Embryonic facial prominence (tissue), 1 donor: ENCODE results near the gene MYADM.

Experiments used
- DNase-seq: peaks from one replicate; pipeline ENCODE4 v3.0.0-alpha.2; 2016; ENCODE audit errors: extremely low spot score

MYADM gene

DNA sequence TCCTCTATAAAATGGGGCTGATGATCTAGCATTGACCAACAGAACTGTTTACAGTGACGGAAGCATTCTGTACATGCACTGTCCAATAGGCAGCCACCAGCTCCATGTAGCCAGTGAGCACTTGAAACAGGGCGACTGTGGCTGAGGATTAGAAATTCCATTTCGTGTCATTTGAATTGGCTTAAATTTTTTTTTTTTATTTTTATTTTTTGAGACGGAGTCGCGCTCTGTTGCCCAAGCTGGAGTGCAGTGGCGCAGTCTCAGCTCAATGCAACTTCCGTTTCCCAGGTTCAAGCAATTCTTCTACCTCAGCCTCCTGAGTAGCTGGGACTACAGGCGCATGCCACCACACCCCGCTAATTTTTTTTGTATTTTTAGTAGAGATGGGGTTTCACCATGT is 17.4 kb downstream of the MYADM start:
- DNase-seq, result no peak

DNA sequence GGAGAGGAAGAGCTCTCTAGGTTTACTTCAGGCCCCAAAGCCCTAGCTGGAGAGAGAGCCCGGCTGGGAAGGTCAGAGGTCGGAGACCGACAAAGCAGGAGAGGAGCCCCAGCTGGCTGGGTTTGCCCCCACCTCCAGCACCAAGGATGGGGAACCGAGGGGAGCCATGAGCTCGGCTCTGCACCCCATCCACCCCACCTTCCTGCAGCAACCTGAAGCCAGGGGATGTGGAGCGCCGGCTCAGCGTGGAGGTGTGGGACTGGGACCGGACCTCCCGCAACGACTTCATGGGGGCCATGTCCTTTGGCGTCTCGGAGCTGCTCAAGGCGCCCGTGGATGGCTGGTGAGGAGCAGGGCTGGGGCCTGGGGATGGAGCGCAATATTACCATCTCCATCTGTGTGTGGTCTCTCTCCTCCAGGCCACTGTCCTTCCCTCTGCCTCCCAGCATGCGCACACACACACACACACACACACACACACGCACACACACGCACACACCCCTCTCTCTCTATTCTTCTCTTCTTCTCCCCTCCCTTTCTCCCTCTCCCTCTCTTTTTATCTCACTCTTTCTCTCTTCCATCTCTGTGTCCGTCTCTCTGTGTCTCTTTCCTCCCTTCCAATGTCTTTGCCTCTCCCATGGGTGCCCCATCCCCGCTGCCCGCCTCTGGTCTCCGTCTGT is 24.8 kb downstream of the MYADM start:
- DNase-seq, result no peak

DNA sequence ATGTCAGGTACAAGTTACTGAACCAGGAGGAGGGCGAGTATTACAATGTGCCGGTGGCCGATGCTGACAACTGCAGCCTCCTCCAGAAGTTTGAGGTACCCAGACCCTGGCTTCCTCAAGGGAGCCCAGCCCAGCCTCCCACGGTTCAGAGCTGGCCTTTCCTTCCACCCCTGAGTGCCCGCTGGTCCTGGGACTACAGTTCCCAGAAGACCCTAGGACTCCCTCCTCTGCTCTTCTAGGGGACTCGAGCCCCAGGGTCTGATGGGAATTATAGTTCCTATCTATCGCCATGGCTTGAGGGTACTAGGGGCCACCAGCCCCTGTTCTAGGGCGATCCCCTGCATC is 25.3 kb downstream of the MYADM start:
- no peak for DNase-seq

DNA sequence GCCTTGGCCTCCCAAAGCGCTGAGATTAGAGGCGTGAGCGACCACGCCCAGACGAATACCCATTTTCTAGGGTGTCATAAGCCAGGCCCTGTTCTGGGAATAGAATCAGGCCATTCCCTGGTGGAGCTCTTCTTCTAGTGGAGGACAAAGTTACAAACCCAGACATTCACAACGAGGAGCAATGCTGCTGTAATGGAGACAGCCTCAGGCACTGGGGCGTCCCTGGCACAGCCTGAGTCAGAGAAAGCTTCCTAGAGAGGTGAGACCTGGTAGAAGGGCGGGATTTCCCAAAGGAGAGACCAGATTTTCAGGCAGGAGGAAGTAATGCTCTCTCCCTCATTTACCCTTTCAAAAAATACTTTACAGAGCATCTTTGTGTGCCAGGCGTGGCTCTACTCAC is 27.0 kb downstream of the MYADM start:
- no peak for DNase-seq

DNA sequence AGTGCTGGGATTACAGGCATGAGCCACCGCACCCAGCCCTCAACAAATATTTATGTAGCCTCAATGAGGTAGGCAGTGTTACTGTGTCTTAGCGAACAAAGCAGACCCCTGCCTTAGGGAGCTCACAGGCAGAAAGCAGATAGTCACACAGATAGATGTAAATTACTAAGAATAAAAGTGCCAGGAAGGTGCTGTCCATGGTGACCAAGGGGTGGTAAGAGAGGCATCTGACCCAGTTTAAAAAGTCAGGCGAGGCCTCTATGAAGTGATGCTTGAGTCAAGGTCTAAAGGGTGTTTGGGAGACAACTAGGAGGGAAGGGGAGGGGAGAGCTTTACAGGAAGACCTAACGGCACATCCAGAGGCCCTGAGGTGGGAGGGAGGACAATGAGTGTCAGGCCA is 29.0 kb downstream of the MYADM start:
- no peak for DNase-seq

DNA sequence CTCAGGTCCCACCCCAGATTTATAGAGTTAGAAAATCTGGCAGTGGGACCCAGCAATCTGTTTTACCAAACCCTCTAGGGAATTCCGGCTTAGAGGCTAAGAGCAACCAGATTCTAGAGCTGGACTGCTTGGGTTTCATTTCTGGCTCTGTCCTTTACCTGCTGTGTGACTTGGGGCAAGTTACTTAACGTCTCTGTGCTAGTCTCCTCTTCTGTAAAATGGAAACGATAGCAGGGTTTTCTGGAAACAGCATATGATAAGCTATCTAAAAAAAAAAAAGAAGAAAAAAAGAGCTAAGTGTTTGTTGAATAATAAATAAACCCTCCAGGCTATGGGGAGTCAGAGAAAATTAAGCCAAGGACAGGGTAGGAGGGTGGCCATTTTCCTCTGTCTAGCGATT is 29.8 kb downstream of the MYADM start:
- no peak for DNase-seq

DNA sequence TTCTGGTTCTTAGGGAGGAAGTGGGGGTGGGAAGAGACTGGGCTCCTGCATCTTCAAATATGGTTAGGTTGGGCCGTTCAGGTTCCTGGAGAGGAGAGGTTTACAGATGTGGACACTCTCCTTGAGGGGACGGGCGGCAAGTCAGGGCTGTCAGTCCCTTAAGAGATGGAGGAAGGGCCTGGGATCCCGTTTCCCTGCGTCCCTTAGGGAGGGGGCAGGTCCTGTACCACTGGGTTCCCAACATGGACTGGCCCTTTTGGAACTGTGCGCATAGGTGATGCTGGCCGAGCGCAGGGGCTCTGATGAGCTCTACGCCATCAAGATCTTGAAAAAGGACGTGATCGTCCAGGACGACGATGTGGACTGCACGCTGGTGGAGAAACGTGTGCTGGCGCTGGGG is 30.5 kb downstream of the MYADM start:
- DNase-seq, result no peak

DNA sequence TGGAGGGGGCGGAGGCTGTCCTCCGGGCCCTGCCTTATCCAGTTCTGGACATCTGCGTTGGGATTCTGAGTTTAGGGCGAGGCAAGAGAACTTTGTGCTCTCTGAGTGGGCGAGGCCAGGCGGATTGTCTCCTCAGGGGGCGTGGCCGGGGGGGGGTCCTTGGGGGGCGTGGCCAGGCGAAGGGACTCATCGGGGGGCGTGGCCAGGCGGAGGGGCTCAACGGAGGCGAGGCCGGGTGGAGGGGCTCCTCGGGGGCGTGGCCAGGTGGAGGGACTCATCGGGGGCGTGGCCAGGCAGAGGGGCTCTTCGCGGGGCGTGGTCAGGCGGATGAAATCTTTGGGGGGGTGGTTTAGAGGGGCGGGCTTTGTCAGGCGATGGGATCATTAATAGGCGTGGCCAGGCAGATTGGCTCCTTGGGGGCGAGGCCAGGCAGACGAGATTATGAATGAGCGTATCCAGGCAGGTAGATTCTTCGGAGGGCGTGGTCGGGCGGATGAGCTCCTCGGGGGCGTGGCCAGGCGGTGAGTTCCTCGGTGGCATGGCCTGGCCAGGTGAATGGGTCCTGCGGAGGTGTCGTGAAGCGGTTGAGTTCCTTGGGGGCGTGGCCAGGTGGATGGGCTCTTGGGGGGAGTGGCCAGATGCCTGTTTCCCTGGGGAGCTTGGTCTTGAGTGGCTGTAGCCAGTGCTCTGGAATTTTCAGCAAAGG is 31.1 kb downstream of the MYADM start:
- no peak for DNase-seq

DNA sequence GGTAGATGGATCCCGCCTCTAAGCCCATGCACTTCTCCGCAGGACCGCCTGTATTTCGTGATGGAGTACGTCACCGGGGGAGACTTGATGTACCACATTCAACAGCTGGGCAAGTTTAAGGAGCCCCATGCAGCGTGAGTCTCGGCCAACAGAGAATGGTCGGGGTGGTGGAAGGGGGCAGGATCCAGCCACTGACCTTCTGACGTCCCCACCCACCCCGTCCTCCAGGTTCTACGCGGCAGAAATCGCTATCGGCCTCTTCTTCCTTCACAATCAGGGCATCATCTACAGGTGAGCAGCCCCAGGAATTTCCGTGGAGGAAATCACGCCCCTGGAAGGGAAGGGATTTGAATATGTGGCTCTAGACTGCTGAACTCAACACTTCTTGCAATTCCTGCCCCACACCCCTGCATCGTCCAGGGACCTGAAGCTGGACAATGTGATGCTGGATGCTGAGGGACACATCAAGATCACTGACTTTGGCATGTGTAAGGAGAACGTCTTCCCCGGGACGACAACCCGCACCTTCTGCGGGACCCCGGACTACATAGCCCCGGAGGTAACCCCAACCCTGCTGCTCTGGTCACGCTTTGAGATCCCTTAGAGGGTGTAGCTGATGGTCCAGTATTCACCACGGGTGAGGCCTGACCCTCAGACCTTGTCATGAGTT is 32.6 kb downstream of the MYADM start:
- DNase-seq, result no peak

DNA sequence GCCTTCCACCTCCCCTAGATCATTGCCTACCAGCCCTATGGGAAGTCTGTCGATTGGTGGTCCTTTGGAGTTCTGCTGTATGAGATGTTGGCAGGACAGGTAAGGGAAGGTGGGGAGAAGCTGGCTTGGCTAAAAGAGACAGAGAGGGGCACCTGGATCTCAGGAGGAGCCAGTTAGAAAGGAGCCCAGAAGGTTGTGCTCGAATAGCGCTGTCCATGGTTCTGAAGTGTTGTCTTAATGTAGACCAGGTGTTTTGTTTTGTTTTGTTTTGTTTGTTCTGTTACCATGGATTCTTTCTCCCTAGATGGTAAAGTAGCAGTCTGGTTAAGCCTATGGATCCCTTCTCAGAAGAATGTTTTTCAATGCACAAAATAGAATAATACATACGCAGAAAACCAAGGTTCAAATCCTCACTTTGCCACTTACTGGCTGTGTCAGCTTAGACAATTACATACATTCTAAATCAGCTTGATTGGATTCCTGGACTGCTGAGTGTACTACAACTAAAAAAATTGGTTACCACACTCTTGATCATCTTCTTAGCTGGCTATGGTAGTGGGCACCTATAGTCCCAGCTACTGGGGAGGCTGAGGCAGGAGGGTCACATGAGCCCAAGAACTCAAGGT is 35.5 kb downstream of the MYADM start:
- peak; percentile 76 for DNase-seq

DNA sequence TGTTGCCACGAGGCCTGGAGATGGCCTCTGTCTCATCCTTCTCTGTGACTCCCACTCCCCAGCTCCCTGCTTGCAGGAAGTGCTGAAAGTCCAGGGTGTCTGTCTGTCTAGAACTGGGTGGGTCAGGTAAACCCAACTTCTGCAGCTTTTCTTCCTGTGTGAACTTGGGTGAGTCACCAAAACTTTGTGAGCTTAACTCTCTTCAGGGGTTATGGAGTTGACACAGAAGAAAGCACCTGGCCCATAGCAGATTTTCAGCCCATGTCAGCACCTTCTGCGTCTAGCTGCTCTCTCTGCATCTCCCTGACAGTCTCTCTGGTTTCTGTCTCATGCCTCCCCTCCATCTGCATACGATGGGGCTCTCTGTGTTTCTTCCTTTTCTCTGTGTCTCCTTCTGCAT is 37.2 kb downstream of the MYADM start:
- no peak for DNase-seq

DNA sequence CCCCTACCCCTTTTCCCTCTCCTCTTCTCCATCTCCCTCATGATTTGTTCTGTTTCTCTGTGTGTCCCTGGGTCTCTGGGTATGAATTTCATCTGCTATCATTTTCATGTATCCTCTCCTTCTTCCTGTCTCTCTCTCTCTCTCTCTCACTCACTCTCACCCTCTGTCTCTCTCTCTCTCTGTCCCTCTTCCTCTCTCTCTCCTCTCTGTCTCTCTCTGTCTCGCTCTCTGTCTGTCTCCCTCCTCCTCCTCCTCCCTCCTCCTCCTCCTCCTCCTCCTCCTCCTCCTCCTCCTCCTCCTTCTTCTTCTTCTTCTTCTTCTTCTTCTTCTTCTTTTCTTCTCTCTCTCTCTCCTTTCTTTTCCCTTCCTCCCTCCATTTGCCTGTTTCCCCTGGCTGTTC is 38.1 kb downstream of the MYADM start:
- no peak for DNase-seq

DNA sequence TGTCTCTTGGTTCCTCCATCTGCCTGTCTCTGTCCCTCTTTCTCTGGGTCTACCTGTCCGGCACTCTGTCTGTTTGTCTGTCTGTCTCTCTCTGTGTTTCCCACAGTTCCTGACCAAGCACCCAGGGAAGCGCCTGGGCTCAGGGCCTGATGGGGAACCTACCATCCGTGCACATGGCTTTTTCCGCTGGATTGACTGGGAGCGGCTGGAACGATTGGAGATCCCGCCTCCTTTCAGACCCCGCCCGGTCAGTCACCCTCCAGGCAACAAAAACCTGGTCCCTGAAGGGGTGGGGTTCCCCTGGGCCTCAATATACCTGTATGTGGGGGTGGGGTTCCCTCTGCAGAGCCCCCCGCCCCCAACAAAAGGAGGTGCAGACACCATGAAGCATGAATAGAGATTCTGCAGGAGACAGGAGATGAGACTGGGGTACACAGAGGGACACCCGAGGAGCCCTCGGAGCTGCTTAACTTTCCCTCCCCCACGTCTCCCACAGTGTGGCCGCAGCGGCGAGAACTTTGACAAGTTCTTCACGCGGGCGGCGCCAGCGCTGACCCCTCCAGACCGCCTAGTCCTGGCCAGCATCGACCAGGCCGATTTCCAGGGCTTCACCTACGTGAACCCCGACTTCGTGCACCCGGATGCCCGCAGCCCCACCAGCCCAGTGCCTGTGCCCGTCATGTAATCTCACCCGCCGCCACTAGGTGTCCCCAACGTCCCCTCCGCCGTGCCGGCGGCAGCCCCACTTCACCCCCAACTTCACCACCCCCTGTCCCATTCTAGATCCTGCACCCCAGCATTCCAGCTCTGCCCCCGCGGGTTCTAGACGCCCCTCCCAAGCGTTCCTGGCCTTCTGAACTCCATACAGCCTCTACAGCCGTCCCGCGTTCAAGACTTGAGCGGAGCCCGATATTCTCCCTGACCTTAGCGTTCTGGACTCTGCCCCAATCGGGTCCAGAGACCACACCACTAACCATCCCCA is 38.8 kb downstream of the MYADM start:
- no peak for DNase-seq

DNA sequence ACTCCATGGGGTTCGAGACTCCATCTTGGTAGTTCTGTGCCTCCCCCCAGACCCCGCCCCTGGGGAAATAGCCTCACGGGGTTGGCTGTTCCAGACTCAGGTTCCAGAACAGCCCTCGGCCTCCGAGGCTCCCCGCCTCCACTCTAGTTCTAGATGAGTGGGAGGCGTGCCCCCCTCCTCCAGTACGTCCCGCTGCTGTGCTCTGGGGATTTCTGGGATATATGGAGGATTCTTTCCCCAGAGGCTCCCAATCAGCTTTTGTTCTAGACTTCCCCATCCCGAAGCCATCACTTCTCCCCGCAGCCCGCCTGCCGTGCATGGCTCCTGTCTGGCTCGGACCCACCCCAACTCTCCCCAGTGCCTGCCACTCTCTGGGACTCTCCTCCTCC is 39.5 kb downstream of the MYADM start:
- DNase-seq, result no peak

DNA sequence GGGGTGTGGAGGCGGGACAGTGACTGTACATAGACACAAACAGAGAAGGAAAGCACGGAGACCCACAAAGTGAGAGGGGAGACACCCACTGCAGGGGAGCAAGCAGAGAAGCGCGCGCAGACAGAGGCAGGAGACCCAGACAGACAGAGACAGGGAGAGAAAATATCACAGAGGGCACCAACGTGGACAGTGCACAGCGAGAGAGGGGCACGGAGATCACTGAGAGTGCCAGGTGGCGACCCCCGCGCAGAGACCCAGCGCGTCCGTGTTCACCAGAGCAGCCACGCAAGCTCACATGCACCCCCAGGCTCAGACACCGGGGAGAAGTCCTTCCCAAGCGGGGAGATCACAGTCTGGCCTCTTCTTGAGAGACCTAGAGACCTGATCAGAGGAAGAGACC is 40.0 kb downstream of the MYADM start:
- no peak for DNase-seq

DNA sequence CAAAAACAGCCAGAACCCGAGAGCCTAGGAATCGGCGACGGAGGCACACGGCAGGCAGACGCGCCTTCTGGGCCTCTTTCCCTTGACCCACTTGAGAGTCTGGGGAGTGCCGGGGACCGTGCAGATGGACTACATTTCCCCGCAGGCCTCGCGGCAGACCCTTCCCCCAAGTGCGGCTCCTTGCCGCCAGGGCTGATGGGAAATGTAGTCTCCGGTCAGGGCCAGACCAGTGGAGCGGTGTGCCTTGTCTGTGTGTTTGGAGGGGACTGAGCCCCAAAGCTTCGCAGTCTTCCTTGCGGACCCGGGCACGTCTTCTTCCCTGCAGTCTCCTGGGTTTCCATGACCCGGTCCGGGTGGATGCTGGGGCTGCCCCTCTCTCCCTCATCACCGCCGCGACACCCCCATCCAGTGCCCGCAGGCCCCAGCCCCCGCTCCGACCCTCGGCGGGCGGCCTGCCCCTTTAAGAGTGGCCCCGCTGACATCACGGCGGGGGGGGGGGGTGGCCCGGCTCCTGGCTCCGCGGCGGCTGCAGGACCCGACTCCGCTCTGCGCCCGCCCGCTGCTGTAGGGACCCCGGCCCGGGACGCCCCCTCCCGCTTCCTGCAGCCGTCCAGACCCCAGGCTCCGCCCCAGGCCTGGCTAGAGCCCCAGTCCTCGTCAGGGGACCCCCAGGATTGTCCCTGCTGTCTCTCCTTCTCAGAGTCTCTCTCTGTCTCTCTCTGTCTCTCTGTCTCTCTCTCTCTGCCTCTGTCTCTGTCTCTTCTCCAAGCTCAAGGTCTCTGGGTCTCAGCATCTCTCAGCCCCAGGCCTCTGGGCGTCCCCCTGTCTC is 40.6 kb downstream of the MYADM start:
- no peak for DNase-seq

DNA sequence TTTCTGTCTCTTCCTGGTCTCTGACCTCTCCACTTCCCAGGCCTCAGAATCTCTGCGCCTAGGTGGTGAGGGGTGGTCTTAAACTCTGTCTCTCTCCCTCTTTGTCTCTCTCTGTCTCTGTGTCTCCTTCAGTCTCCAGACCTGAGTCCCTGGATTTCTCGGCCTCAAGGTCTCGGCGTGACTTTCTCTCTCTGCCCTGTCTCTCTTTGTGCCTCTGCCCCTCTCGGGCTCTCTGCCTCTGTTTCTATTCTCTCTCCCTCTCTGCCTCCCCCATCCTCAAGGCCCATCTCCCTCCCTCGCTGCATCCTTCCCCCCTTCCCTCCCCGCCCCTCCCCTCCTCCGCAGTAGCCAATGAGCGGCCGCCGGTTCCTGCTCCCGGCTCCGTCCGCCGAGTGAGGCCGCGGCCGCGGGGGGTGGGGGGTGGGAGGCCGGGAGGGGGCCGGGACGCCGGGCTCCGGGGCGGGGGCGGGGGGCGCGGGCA is 41.3 kb downstream of the MYADM start, which contains the start of gene CACNG7:
TSS of gene CACNG7 (plus strand) at position 344 of the 481 bp plus-strand sequence. CDS start 3,554 bp downstream, outside the sequence.
- DNase-seq, result no peak

DNA sequence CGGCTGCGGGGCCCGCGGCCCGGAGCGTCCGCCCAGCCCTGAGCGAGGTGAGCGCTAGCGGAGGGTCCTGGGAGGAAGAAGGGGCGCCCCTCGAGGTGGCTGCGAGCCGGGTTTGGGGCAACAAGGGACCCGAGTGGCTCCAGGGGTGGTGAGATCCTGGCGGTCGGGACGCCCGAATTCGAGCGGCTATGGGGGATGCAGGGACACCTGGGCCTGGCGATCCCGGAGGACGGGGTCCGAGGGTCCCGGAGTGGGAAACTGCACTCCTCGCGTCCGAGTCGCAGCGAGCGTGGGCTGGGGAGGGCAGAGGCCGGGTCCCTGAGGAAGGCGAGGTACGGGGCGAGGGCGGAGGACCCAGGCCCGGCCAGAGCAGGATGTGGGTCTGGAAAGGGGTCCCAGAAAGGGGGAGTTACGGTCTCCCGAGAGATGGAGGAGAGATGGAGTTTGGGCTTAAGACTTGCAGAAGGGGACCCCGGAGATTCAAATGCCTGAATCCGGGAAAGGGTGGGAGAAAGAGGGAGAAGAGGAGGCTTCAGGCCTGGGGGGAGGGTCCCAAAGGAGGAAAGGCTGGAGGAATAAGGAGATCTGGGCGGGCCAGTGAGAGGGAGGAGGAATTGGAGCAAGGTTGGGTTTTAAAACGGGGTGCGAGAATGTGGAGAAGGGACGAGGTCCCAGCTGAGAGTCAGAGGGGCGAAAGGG is 41.9 kb downstream of the MYADM start:
- no peak for DNase-seq

DNA sequence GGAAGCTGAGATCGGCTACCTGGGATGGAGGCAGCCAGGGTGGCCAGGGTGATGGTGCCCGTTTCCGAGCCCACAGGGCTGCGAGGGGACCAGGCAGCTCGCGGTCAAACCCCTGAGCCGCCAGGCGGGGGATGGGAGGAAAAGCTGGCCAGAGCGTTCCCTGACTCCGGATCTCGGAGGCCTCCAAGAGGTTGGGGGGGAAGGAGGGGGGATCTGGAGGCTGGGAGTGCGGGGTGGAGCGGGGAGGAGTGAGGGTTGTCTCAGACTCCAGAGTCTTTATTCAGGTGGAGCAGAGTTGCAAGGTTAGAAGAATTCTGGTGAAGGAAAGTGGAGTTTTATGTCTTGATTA is 42.5 kb downstream of the MYADM start:
- no peak for DNase-seq

DNA sequence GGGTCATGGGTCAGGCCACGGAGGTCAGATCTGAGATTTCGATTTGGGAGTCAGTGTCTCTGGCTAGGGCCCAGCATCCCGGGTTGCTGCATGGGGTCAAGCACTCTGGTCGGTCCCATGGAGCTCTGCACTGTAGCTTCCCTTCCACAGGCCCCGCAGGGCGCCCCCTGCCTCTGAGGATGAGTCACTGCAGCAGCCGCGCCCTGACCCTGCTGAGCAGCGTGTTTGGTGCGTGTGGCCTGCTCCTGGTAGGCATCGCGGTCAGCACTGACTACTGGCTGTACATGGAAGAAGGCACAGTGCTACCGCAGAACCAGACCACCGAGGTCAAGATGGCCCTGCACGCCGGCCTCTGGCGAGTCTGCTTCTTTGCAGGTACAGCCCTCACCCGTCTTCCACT is 45.0 kb downstream of the MYADM start:
- no peak for DNase-seq
